GM18507 (cell line): ENCODE data around the gene KCNQ1.

Experiments used
- DNase-seq: peaks from one replicate; pipeline ENCODE4 v3.0.0; 2011; ENCODE audit warnings: low read depth; ENCODE audit not compliant: insufficient read length; ENCODE audit errors: extremely low spot score
- FAIRE-seq: peaks from 2 replicates; lab custom pipeline; 2011; peaks lifted over from hg19 to GRCh38; lab: Jason Lieb, UNC

KCNQ1 gene

GRCh38 chr11:2857918-2858317 is 413.1 kb downstream of the KCNQ1 start:
- FAIRE-seq, result no peak
- no peak for DNase-seq

DNA sequence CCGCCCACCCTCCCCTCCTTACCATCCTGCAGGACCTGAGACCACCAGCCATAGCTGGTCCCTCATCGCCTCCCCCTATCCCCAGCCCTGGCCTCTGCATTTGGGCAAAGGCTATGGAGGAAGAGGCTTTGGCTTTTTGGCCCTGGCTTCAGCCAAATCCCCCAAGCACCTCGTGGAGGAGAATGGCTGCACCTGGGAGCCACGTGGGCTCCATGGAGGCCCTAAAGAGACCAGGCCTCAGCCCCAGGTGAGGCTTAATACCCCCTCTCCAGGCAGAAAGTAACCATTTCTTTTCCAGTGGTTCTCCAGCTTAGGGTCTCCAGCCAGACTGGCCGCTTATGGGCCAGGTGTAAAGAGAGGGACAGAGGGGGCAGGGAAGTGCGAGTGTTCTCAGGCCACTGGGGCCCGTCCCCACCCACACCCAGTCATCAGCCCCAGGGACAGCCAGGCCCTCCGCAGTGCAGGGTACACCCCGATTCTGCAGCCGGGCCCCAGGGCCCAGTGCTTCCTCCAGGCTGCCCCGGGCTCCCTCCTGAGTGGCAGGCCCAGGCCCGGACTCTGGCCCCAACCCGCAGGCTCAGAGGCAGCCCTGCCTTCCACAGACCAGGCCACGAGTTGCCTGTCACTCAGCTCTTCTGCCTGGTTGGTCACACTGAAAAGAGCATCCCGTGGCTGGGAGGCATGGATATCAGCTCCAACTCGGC is 414.3 kb downstream of the KCNQ1 start:
- FAIRE-seq, result no peak
- no peak for DNase-seq

- no peak for FAIRE-seq
- no peak for DNase-seq
Measured at GRCh38 chr11:2859699-2860037, 414.9 kb downstream of the KCNQ1 start.

- DNase-seq, result peak; percentile 14
- FAIRE-seq, result no peak
Measured at GRCh38 chr11:2860636-2861035, 415.8 kb downstream of the KCNQ1 start.

DNA sequence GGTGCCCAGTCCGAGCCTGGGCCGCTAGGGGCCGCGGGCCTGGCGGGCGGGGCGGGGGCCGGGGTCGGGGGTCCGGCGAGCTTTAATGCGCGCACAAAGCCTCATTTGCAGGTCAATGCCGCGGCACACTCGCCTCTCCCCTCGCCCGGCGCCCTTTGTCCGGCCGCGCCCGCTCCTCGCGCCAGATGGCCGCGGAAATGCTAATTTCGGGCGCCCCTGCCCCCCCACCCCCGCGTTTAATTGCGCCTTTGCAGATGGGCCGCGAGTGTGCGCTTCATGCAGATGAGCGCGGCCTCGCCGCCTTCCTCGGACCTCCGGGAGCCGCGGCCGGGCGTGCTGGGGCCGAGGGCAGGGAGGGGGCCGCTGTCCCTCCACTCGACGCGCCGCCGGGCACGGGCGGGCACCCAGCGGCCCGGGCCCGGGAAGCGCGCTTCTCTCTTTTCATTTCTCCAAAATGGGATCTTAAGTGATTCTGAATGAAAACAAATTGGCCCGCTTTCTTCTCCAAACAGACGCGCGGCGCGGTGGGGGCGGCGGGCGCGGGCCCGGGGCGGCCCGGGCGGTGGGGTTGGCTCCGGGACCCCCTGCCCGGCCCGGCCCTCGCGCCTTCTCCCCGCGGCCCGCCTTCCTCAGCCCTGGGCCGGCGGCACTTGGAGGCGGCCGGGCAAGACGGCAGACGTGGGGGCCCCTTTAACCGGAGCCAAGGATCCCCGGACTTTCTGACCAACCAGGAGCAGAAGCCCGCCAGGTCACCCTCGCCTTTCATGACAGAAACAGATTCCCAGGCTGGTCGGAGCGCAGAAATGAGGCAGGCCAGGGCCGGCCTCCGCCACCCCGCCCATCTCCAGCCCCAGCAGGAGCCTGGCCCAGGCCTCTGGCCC is 417.8 kb downstream of the KCNQ1 start:
- no peak for DNase-seq
- FAIRE-seq, result no peak

DNA sequence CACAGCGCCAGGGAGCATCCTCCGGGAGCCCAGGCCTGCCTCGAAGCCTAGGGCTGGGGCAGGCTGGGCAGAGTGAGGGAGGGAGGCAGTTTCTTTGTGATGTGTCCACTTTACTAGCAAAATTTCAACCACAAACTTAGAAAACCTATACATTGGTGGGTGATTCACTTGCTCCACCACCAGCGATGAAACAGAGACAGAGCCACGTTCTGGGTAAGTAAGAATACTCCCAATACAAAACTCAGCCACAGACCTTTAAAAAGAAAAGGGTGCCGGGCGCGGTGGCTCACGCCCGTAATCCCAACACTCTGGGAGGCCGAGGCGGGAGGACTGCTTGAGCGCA is 418.4 kb downstream of the KCNQ1 start:
- FAIRE-seq, result no peak
- DNase-seq, result no peak

- no peak for FAIRE-seq
- DNase-seq, result no peak
Measured at GRCh38 chr11:2864901-2865300, 420.1 kb downstream of the KCNQ1 start.

GRCh38 chr11:2865922-2866577 is 421.2 kb downstream of the KCNQ1 start:
- FAIRE-seq, result no peak

GRCh38 chr11:2867142-2867541 is 422.3 kb downstream of the KCNQ1 start:
- no peak for DNase-seq
- FAIRE-seq, result no peak

More at GRCh38 chr11:2865922-2866577, 421.2 kb downstream of the KCNQ1 start:
- no peak for DNase-seq

GRCh38 chr11:2867722-2868505 is 423.1 kb downstream of the KCNQ1 start:
- FAIRE-seq (no peak), DNase-seq (no peak)

GRCh38 chr11:2868506-2869133 is 423.8 kb downstream of the KCNQ1 start:
- DNase-seq, result no peak

DNA sequence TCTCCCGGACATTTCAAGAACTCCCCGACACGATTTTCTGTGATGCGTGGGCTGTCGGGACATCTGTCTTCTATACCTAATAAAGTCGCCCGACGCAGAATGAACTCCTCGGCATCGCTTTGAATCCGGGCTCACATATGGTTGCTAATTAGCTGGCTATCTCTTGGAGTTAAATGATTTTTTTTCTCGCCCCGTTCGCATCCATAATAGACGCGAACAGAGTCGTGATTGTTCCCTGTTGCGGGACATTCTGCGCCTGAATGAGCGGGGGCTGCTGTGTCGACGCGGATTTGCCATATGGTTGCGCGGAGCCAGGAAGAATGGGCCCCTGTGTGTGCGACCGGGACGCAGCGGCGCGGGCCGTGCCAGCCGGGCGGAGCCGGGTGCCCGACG is 424.3 kb downstream of the KCNQ1 start:
- FAIRE-seq (no peak), DNase-seq (no peak)

More at GRCh38 chr11:2868506-2869133, 423.8 kb downstream of the KCNQ1 start:
- FAIRE-seq, result no peak

DNA sequence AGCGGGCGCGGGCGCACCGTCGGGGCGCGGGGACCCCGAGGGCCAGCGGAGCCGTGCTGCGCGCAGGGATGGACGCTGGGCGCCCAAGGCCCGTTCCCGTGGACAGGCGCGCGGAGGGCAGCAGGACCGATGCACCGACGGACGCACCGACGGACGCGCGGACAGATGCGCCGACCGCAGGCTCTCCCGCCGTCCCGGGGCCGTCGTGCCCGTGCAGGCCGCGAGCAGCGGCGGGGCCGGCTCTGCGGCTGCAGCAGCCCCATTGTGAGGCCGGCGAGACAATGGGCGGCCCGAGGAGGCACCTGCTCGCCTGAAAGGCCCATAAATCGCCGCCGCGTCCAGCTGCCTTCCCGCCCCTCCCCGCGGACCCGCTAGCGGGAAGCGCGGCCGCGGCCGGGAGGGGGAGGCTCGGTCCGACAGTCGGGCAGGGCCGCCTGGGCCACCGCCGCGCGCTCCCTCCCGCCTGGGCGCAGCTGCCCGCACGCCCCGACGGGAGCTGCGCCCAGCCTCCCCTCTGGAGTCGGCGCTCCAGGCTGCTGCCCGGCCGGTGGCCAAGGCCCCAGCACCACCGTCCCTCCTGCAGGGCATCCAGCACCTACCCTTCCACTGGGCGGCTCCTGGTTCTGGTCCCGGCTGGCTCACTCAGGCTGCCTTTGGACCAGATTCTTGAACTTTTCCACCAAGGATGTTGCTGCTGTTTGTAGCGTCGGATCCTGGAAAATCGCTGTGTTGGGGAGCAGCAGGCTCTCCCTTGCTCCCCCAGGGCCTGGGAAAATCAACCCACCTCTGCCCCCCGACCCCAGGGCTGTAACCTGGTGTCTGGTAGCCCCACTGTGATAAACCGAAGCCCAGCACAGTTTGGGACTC is 425.0 kb downstream of the KCNQ1 start:
- no peak for FAIRE-seq
- DNase-seq, result no peak

GRCh38 chr11:2870460-2870859 is 425.7 kb downstream of the KCNQ1 start:
- DNase-seq, result no peak
- FAIRE-seq, result no peak

- no peak for FAIRE-seq
- DNase-seq, result no peak
Measured at GRCh38 chr11:2870969-2871680, 426.3 kb downstream of the KCNQ1 start.

DNA sequence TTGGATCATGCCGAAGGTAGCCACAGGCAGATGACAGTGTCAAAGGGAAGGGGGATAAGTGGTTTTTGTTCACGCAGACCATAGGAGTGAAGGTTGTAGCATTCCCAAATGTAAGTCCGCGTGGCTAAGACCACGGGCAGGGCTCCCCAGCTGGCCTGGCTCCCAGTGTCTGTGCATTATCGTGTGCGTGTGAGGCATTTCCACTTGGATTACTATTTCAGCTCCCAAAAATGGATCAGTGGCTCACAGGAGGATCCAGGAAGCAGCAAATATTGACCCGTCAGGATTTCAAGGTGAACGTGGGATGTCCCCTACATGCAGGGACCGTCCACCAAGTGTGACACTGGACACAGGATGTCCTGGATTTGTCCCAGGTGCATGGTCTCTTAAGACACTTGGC is 430.2 kb downstream of the KCNQ1 start:
- DNase-seq (no peak), FAIRE-seq (no peak)

- DNase-seq, result no peak
- no peak for FAIRE-seq
Measured at GRCh38 chr11:2877474-2877873, 432.7 kb downstream of the KCNQ1 start.

DNA sequence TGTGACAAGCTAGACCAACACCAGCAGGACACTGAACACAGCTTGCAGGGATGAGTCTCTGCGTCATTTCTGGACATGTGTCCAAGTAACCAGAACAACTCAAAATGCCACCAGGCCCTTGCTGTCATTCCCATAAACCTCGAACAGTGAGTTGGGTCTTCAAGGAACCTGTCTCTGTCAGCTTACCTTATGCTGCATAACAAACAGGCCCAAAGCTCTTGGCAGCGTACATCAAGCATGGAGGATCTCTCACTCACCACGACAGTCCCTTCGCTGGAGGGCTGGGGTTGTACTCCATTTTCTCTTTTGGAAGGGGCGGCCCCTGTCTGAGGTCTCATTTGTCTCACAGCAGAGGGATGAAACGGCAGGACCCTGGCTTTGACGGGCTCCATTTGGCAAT is 434.0 kb downstream of the KCNQ1 start:
- no peak for FAIRE-seq
- DNase-seq, result no peak
